ENCODE results near the gene MXD4.

The MXD4 gene

GRCh38 chr4:2258091-2259035 is 3.5 kb downstream of the MXD4 start:
- H3K4me3 ChIP-seq: peak overlapping the region; percentile 92
- no peak for DNase-seq (ENCODE audit: low spot score)
- H3K27ac ChIP-seq: peak overlapping the region; percentile 86 to 98
- no peak for TF ChIP-seq CTCF (IDR thresholded peaks at IDR 0.05)

GRCh38 chr4:2257361-2258081 is 4.4 kb downstream of the MXD4 start:
- peak; percentile 76 for DNase-seq (ENCODE audit: low spot score)
- peak overlapping the region; percentile 86 to 98 for H3K27ac ChIP-seq
- no peak for TF ChIP-seq CTCF (IDR thresholded peaks at IDR 0.05)
- peak overlapping the region; percentile 56 for H3K4me3 ChIP-seq

GRCh38 chr4:2256781-2257191 is 5.1 kb downstream of the MXD4 start:
- TF ChIP-seq CTCF (IDR thresholded peaks at IDR 0.05): no peak
- peak overlapping the region; percentile 56 for H3K4me3 ChIP-seq
- DNase-seq (ENCODE audit: low spot score): peak; percentile 87
- peak overlapping the region; percentile 86 to 98 for H3K27ac ChIP-seq

- peak overlapping the region; percentile 86 to 98 for H3K27ac ChIP-seq
- no peak for TF ChIP-seq CTCF (IDR thresholded peaks at IDR 0.05)
- peak; percentile 75 for DNase-seq (ENCODE audit: low spot score)
- H3K4me3 ChIP-seq: peak overlapping the region; percentile 56
Measured at GRCh38 chr4:2256156-2256731, 5.7 kb downstream of the MXD4 start.

GRCh38 chr4:2255501-2256155 is 6.3 kb downstream of the MXD4 start:
- Histone ChIP-seq H3K4me3 (peak overlapping the region; percentile 56), H3K27ac (peak overlapping the region; percentile 86 to 98)
- peak; percentile 73 for DNase-seq (ENCODE audit: low spot score)
- no peak for TF ChIP-seq CTCF (IDR thresholded peaks at IDR 0.05)

- peak overlapping the region; percentile 86 to 98 for H3K27ac ChIP-seq
- peak overlapping the region; percentile 56 for H3K4me3 ChIP-seq
- DNase-seq (ENCODE audit: low spot score): no peak
- no peak for TF ChIP-seq CTCF (IDR thresholded peaks at IDR 0.05)
Measured at GRCh38 chr4:2254665-2255500, 7.0 kb downstream of the MXD4 start.

All from coronary artery (tissue), 2 donors.